Fibroblast of skin of back (primary cell): Measurements from ENCODE around the gene SLC29A4.
"Not testable (repeated sequence)": the region's sequence is repeated elsewhere in the genome, so short reads cannot be mapped to it uniquely, and the experiment has no call there.

Source experiments
- DNase-seq: peaks from one replicate; pipeline ENCODE4 v3.0.0-alpha.2; 2013

Gene SLC29A4

GRCh38 chr7:5323800-5324781 lies 41.3 kb downstream of the SLC29A4 start:
- not testable (repeated sequence) for DNase-seq

- no peak for DNase-seq
Measured at GRCh38 chr7:5324961-5325360, 42.2 kb downstream of the SLC29A4 start.

GRCh38 chr7:5330288-5330687 lies 47.5 kb downstream of the SLC29A4 start:
- no peak for DNase-seq

GRCh38 chr7:5332579-5332978 lies 49.8 kb downstream of the SLC29A4 start:
- no peak for DNase-seq

- no peak for DNase-seq
Measured at GRCh38 chr7:5333121-5334045, 50.6 kb downstream of the SLC29A4 start.

GRCh38 chr7:5334671-5335070 lies 51.9 kb downstream of the SLC29A4 start:
- DNase-seq: no peak

- DNase-seq: no peak
Measured at GRCh38 chr7:5337047-5337446, 54.3 kb downstream of the SLC29A4 start.

- DNase-seq: no peak
Measured at GRCh38 chr7:5339955-5340354, 57.2 kb downstream of the SLC29A4 start.

GRCh38 chr7:5342631-5343030 lies 59.9 kb downstream of the SLC29A4 start:
- no peak for DNase-seq

- DNase-seq: no peak
Measured at GRCh38 chr7:5343884-5344283, 61.1 kb downstream of the SLC29A4 start.

- DNase-seq: no peak
Measured at GRCh38 chr7:5344342-5344741, 61.6 kb downstream of the SLC29A4 start.

- DNase-seq: no peak
Measured at GRCh38 chr7:5345171-5345570, 62.4 kb downstream of the SLC29A4 start.

- no peak for DNase-seq
Measured at GRCh38 chr7:5345671-5346070, 62.9 kb downstream of the SLC29A4 start.

- no peak for DNase-seq
Measured at GRCh38 chr7:5348134-5349004, 65.6 kb downstream of the SLC29A4 start.

GRCh38 chr7:5349005-5349380 lies 66.2 kb downstream of the SLC29A4 start:
- DNase-seq: no peak

GRCh38 chr7:5349437-5350173 lies 66.9 kb downstream of the SLC29A4 start:
- DNase-seq: no peak

- no peak for DNase-seq
Measured at GRCh38 chr7:5350174-5350463, 67.4 kb downstream of the SLC29A4 start.

GRCh38 chr7:5350600-5351385 lies 68.0 kb downstream of the SLC29A4 start:
- DNase-seq: no peak

GRCh38 chr7:5351507-5352265 lies 68.9 kb downstream of the SLC29A4 start:
- DNase-seq: peak; percentile 32

- DNase-seq: no peak
Measured at GRCh38 chr7:5352440-5353010, 69.8 kb downstream of the SLC29A4 start.
